Measurements from ENCODE around the gene YTHDF2.

DNA sequence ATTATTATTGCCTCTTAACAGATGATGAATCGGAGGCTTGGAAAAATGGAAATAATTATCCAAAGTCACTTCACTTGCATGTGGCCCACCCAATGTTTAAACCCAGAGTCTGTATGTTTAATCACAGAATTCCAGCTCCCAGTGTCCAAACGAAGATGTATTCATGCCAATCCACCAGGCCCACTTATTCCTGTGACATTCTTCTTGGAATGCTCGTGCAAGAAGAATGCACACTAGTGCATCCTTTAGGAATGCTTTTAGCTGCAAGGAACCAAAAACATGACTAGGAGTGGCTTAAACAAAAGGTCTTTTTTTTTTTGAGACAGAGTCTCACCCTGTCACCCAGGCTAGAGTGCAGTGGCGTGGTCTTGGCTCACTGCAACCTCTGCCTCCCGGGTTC lies 66.3 kb downstream of the YTHDF2 start:
- no peak for TF ChIP-seq EZH2 (IDR thresholded peaks at IDR 0.05)
- no peak for TF ChIP-seq POLR2AphosphoS5 (IDR thresholded peaks at IDR 0.05; ENCODE audit: borderline replicate concordance, low read depth, low read length)

Data from SK-N-MC (cell line).